NCI-H2081 treated with DMSO at 0.1 percent for 48 hours (cell line): ENCODE measurements around the gene PRPH2.
A peak's percentile ranks its signal among the peaks of the same experiment; 100 is the strongest.
"Not testable (repeated sequence)": the region's sequence is repeated elsewhere in the genome, so short reads cannot be mapped to it uniquely, and the experiment has no call there.

Experiments
- DNase-seq: peaks from one replicate; lab custom pipeline; 2025; lab: John Stamatoyannopoulos, UW

PRPH2 gene

DNA sequence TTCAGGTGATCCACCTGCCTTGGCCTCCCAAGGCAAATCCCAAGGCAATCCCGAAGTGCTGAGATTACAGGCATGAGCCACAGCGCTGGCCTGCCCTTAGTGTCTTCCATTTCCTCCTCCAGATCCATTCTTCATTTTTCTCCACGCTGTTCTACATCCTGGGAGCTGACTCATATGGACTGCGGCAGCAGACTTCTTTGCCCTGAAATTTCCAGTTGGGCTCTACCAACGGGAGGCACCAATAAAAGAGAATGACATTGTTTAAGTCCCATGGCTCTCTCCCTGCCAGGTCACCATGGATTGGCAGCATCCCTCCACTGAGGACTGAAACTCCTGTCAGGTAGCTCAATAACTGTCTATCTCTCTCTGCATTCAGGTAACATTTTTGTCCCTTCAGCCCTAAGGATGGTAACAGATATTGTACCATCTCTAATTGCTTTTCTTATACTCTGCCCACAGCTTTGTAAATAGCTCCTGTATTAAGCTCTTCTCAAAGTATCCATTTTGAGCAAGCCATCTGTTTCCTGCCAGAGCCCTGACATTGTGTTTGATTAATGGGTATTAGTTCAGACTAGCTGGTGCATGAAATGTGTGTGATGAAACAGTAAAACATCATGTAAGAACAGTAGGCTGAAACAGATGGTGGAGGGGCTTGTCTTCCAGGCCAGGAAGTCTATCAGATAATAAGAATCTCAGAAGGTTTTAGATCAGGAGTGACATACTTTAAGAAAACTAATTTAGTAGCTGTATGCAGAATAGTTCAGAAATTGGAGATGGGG is 19.9 kb upstream of the PRPH2 start:
- peak; percentile 79 for DNase-seq

DNA sequence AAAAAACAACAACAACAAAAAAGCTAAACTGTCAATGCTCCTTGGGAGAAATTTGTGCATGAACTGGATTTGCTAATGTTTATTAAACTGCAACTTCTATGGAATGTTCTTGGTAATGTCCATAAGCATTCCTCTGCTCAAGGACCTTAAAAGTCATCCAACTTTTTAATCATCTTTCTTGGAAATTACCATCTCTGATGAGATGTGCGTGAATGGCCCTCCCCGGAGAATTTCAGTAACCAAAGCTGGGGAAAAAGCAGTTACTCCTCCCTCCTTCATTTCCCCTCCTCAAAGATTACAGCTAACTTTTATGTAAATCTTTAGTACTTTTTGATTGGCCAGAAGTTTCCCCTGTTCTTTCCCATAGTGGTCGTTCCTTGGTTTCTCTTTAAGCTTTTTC is 18.3 kb upstream of the PRPH2 start:
- no peak for DNase-seq

DNA sequence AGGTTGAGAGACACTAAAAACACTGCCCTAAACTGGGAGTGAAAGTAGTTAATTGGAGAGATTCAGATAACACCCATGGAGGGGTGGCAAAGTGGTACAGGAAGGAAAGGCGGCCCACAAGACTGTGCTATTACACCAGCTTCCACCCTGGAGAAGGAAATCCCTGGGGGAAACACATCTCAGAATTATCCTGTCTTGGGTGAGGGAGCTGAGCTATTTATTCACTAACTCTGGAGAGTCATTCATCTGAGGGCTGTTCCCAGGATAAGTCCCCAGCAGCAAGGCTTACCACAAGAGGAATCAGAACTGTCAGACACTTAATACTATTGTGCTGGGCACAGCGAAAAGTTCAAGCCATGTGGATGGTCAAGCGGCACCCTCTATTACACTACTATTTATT is 13.6 kb upstream of the PRPH2 start:
- DNase-seq = no peak

DNA sequence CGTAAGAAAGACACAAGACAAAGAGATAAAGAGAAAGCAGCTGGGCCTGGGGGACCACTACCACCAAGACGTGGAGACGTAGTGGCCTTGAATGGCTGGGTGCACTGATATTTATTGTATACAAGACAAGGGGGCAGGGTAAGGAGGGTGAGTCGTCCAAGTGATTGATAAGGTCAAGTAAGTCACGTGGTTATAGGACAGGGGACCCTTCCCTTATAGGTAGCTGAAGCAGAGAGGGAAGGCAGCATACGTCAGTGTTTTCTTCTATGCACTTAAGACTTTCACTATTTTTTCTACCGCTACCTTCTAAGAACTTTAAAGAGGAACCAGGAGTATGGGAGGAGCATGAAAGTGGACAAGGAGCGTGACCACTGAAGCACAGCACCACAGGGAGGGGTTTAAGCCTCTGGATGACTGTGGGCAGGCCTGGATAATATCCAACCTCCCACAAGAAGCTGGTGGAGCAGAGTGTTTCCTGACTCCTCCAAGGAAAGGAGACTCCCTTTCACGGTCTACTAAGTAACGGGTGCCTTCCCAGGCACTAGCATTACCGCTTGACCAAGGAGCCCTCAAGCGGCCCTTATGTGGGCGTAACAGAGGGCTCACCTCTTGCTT is 11.6 kb upstream of the PRPH2 start:
- DNase-seq = not testable (repeated sequence)

GRCh38 chr6:42729731-42730130 is 7.3 kb upstream of the PRPH2 start:
- DNase-seq = no peak

GRCh38 chr6:42727627-42728026 is 5.2 kb upstream of the PRPH2 start:
- no peak for DNase-seq

- no peak for DNase-seq
Measured at GRCh38 chr6:42727087-42727611, 4.8 kb upstream of the PRPH2 start.

DNA sequence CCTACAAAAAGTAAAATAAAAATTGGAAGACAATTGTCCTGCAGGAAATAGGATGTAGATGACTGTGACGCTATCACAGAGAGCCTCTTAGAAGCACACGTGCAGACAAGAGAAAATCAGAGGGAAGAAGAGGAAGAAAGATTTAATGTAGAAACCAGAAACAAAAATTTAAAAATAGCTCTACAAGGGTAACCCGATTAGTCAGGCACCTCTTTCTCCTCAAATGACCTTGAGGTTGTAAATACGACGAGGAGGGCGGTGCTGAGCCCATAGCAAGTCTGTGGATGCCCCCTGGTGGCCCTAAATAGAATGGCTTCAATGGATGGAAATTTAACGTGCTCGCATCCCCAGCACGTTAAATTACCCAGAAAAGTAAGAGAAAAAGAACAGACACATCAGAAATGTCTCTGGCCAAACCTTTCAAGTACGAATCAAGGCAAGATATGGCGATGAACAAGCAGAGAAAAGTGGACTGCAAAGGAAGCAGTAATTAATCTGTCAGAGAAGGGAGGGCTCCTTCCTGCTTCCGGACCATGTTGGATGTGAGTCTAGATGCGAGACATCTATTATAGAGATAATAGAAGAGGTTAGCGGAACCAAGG is 4.2 kb upstream of the PRPH2 start:
- peak; percentile 27 for DNase-seq

- no peak for DNase-seq
Measured at GRCh38 chr6:42726026-42726425, 3.6 kb upstream of the PRPH2 start.

- DNase-seq = no peak
Measured at GRCh38 chr6:42724825-42725224, 2.4 kb upstream of the PRPH2 start.

- no peak for DNase-seq
Measured at GRCh38 chr6:42720739-42721138, 1.7 kb downstream of the PRPH2 start.

DNA sequence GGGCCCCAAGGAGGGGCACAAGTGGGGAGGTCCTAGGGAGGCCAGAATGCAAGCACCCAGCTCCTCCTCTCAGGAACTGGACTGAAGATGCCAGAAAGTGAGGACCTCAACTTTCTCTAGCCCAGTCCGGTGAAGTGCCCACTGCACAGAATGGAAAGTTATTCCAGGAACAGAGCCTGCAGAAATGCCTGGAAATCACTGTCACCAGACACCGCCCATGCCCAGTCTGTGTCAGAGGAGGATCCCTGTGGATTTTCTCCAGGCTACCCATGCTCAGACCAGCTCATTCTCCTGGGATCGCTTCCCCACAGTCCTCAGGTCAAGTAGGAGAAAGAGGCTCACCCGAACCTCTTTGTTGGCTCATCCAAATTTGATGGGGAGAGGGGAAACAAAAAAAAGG is 6.5 kb downstream of the PRPH2 start:
- no peak for DNase-seq

- DNase-seq = no peak
Measured at GRCh38 chr6:42714098-42714761, 8.2 kb downstream of the PRPH2 start.

DNA sequence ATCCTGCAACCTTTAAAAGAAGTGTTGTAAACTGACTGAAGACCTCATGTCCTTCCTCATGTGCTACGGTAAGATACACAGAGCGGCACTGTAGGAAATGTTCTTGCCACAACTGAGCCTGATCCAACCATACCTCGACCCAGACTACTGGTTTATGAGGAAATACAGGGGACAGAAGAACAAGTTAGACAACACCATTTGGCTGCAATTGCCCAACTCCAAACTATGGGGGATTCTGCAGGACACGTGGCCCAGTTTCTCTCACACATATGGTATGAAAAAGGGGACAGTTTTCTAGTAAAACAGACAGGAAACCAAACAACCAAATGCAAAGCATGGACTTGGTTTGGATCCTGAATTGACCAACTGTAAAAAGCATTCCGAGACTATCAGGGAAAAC is 10.5 kb downstream of the PRPH2 start:
- no peak for DNase-seq

GRCh38 chr6:42710316-42710715 is 12.1 kb downstream of the PRPH2 start:
- no peak for DNase-seq

GRCh38 chr6:42709871-42710270 is 12.5 kb downstream of the PRPH2 start:
- DNase-seq = no peak

GRCh38 chr6:42708096-42708495 is 14.3 kb downstream of the PRPH2 start:
- DNase-seq = no peak

GRCh38 chr6:42707595-42707994 is 14.8 kb downstream of the PRPH2 start:
- no peak for DNase-seq

DNA sequence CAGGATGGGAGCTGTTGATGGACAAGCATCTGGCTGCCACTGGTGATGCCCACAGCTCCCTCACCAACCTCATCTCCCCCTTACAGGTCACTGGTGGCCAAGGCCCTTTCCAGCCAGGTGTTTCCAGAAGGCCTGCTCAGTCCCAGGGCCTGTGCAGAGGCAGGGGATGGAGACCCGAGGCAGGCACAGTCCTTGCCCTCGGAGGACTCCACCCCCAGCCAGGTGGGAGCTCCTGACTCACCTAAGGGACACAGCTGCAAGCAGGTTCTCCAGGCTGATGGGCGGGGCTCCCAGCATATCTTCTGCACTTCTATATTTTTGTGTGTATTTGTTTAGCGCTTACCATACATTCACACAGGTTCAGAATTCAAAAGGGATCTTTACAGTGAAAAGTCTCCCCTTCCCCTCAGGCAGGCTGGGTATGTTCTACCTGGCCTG is 17.4 kb downstream of the PRPH2 start:
- no peak for DNase-seq

DNA sequence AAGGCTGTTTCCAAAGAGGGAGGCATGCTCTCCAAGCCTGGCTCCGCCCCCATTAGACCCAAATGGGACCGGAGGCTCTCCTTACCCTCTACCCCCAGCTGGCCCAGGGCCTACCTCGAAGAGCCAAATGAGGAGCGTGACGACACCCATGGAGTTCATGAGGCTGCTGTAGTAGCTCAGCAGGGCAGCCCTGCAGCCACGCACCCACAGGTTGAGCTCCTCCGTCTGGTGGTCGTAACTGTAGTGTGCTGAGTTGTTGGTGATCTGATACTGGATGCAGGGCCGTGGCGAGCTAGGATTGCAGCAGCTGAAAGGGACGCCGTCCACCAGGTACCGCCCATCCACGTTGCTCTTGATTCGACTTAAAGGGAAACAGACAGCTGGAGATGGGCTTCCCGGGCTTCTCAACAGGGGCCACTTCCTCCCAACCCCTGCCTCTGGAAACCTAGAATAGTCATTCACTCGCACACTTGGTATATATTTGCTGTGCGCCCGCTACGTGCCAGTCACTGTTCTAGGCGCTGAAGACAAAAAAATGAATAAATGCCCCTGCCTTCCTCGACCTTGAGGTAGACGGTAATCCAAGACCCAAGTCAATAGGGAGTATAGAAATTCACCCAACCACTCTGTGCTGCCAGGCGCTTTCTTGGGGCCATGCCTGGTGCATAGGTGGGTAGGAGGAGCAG is 18.0 kb downstream of the PRPH2 start:
- no peak for DNase-seq

DNA sequence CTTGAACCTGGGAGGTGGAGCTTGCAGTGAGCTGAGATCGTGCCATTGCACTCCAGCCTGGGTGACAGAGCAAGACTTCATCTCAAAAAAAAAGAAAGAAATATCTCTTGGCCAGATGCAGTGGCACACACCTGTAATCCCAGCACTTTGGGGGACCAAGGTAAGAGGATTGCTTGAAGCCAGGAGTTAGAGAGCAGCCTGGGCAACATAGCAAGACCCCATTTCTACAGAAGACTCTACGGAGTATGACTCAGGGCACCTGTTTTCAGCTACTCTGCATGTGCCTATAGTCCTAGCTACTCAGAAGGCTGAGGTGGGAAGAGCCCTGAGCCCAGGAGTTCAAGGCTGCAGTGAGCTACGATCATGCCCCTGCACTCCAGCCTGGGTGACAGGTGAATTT is 19.6 kb downstream of the PRPH2 start:
- not testable (repeated sequence) for DNase-seq

- DNase-seq = no peak
Measured at GRCh38 chr6:42702200-42702599, 20.2 kb downstream of the PRPH2 start.
